ENCODE results near the gene PRKN.

GRCh38 chr6:161963634-161964234 is 763.8 kb downstream of the PRKN start:
- TF ChIP-seq ZNF37A (tag by site-specific recombination; IDR thresholded peaks at IDR 0.05), result no peak
- TF ChIP-seq PRDM4 (tag by site-specific recombination; IDR thresholded peaks at IDR 0.05), result no peak
- TF ChIP-seq CTCF (tag by site-specific recombination; IDR thresholded peaks at IDR 0.05), result no peak
